PFSK-1 (cell line): ENCODE measurements around the gene SNX7.

Experiments
- FOXP2 ChIP-seq: optimal IDR thresholded peaks from 2 replicates; pipeline ENCODE3; 2011; ENCODE audit warnings: borderline replicate concordance, control low read depth, inconsistent platforms; ENCODE audit not compliant: insufficient read depth; ENCODE audit errors: extremely low read length, extremely low read depth
- POLR2AphosphoS5 ChIP-seq: IDR thresholded peaks from 2 replicates; pipeline ENCODE4 v1.6.1; 2012; ENCODE audit warnings: low read depth, mild to moderate bottlenecking, control low read depth, low read length, moderate library complexity
- REST ChIP-seq, 2 experiments: IDR thresholded peaks; 2 replicates each; pipeline versions ENCODE4 v1.6.1 to v1.8.0; 2011 to 2012; ENCODE audit warnings: low read depth in 2 of 2, low read length in 2 of 2, control low read depth in 1 of 2, inconsistent platforms in 1 of 2, mild to moderate bottlenecking in 1 of 2, moderate library complexity in 1 of 2; ENCODE audit not compliant: insufficient read depth in 1 of 2
- SIN3A ChIP-seq: IDR thresholded peaks from 2 replicates; pipeline ENCODE4 v1.6.1; 2012; ENCODE audit warnings: mild to moderate bottlenecking, low read length, moderate library complexity, borderline replicate concordance; ENCODE audit not compliant: insufficient read depth
- TAF1 ChIP-seq: IDR thresholded peaks from 2 replicates; pipeline ENCODE4 v1.6.1; 2012; ENCODE audit warnings: low read length, control low read depth, borderline replicate concordance; ENCODE audit not compliant: insufficient read depth

Gene SNX7

GRCh38 chr1:98653123-98653522, 8.4 kb upstream of the SNX7 start:
- TF ChIP-seq SIN3A, result no peak
- TF ChIP-seq FOXP2, result no peak
- TF ChIP-seq REST (IDR thresholded peaks at IDR 0.05; ENCODE audit: insufficient read depth in 1 of 2, low read depth in 2 of 2, low read length in 2 of 2), result no peak
- no peak for TF ChIP-seq TAF1
- no peak for TF ChIP-seq POLR2AphosphoS5

- no peak for TF ChIP-seq TAF1
- no peak for TF ChIP-seq REST (IDR thresholded peaks at IDR 0.05; ENCODE audit: insufficient read depth in 1 of 2, low read depth in 2 of 2, low read length in 2 of 2)
- TF ChIP-seq SIN3A, result no peak
- no peak for TF ChIP-seq POLR2AphosphoS5
- TF ChIP-seq FOXP2, result no peak
Measured at GRCh38 chr1:98659879-98660278, 1.6 kb upstream of the SNX7 start.

- TF ChIP-seq REST (IDR thresholded peaks at IDR 0.05; ENCODE audit: insufficient read depth in 1 of 2, low read depth in 2 of 2, low read length in 2 of 2) (no peak), TAF1 (no peak), SIN3A (no peak)
Measured at GRCh38 chr1:98660940-98661543, 479 bp upstream of the SNX7 start.

- no peak for TF ChIP-seq POLR2AphosphoS5
- no peak for TF ChIP-seq SIN3A
- TF ChIP-seq FOXP2, result no peak
- TF ChIP-seq TAF1, result no peak
- TF ChIP-seq REST (IDR thresholded peaks at IDR 0.05; ENCODE audit: insufficient read depth in 1 of 2, low read depth in 2 of 2, low read length in 2 of 2), result no peak
Measured at GRCh38 chr1:98662356-98662670, 792 bp downstream of the SNX7 start.

- TF ChIP-seq SIN3A, result no peak
- no peak for TF ChIP-seq REST (IDR thresholded peaks at IDR 0.05; ENCODE audit: insufficient read depth in 1 of 2, low read depth in 2 of 2, low read length in 2 of 2)
- no peak for TF ChIP-seq FOXP2
- TF ChIP-seq POLR2AphosphoS5, result no peak
- TF ChIP-seq TAF1, result no peak
Measured at GRCh38 chr1:98668733-98669132, 7.2 kb downstream of the SNX7 start.
